Measurements from ENCODE around the gene ADIG. TPM values are rescaled to one million over a fixed set of nuclear protein-coding genes. Genes with fewer than 3 reads are reported as not detected.
"Not testable (repeated sequence)": the region's sequence is repeated elsewhere in the genome, so short reads cannot be mapped to it uniquely, and the experiment has no call there.

ADIG gene
- polyA plus RNA-seq, 1 donor = not detected

DNA sequence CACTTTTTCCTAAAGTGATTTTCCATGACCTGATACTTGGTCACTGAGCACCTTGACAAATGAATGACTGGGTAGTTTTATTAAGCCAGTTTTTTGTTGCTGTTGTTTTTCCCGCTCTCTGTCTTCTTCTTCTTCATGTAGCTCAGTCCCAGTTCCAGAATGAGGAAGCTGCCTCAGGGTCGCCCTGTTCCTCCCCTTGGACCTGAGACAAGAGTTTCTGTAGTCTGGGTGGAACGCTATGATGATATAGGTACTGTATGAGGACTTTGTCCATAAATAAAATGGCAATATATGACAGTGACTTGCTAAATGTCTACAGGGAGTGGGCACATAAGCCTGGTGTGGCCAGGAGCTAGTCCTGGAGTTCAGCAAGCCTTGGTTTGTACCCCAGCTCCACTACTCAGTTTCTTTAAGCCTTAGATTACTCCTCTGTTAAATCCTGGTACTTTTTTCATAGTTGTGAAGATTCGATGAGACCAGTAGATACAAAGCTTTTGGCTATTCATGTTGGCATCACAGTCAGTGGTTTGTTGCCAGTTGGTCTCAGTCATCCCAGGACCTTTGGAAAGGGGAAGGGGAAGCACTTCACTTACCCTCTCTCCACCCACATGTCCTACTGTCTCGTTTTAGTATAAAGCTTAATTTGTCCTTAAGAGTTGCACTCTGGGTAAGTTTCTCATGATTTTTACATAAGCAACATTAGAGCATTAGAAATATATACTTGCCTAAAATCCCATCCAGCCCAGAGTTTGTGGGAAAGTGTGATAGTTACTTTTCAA lies 11.1 kb upstream of the ADIG start:
- no peak for DNase-seq (ENCODE audit: low read depth)

DNA sequence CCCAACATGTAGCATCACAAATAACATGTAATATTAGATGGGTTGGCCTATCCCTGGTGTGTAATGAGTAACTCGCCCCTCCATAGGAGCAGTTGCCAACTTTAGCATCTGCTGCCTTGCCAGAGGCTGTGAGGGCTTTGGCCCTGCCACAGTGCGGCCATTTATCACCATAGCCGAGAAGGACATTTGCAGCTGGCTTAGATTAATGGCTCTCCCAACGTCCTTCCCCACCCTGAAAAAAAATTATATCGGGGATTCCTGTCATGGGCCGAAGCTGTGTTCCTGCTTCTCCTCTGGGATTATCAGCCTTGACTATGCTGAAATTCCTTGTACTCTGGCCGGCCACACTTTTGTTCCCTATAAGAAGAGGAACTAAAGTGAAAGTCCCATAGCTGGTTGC lies 7.6 kb upstream of the ADIG start:
- no peak for DNase-seq (ENCODE audit: low read depth)

DNA sequence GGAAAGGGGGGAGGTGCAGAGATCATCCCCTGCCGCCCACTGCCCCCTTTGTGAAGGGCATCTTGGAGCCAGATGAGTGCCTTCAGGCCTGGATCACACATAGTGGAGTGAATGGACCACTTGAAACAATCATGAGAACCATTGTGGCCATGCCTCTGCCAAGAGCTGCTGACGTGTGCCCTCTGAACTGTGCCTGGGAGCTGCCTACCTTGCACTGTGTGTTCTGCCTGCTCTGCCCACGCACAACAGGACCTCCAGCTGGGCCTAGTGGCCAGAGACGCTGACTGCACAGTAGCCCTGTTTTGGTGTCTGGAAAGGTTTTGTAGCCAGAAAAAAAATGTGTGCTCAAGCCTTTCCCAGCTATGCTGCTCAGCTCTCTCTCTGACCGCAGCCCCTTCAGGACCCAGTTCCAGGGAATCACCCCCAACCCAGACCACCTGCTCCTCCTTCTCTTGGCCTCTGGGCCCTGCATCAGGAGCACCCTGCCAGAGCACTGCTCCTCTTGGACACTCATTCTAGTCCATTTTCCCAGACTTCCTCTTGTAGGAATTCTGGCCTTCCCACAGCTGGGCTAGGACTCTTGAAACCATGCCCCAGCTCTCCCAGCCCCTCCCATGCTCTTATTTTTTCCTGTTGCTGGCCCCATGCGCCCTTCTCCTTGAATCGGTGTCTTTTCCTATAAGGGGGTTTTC lies 1.6 kb upstream of the ADIG start:
- DNase-seq (ENCODE audit: low read depth) = no peak

DNA sequence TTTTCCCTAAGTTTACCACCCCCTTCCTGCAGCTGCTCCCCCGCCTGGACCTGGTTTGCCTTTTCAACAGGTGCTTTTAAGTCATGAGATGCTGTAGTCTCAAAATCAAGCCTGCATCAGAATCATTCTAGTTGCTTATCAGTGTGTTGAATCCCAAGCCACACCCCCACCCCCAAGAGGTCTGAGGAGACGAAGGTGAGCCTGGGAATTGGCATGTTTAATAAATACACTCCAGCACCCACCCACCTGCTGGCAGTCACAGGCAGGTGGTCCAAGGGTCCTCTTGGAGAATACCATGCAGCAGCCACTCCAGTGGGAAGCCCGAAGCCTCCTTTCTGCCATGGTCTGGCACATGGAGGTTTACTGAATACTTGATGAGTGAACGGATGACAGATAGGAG lies 1.1 kb upstream of the ADIG start:
- DNase-seq (ENCODE audit: low read depth) = no peak

DNA sequence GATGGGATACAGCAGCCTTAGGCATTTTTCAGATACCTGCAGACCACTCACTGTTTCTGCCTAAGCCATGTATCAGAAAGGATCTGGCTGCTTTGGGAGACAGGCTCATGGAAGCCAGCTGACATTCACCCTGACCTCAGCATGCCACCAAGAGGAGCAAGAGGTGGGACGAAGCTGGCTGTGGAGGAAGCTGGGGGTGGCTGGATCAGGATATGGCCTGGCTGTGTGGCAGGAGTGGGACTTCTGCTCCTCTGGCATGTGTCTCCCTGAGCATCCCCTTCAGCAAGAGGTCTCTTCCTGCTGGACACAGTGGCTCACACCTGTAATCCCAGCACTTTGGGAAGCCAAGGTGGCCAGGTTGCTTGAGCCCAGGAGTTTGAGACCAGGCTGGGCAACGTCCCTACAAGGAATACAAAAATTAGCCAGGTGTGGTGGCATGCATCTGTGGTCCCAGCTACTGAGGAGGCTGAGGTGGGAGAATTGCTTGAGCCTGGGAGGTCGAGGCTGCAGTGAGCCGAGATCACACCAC lies 897 bp downstream of the ADIG start:
- no peak for DNase-seq (ENCODE audit: low read depth)

DNA sequence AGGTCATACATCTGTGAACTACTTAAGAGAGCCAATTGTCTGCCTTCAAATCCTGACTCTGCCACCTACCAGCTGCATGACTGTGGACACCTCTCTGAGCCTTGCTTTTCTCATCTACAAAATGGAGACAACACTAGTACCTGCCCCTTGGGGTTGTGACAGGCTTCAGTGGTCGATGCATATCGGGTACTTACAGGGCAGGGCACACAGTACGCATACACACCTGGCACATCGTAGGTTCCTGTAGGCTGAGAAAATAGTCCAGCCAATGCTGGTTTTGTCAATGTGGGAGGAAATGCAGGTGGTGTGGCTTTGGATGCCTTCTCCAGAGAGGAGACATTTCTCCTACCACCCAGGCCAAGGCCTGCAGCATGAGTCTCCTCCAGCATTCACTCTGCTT lies 2.3 kb downstream of the ADIG start:
- no peak for DNase-seq (ENCODE audit: low read depth)

DNA sequence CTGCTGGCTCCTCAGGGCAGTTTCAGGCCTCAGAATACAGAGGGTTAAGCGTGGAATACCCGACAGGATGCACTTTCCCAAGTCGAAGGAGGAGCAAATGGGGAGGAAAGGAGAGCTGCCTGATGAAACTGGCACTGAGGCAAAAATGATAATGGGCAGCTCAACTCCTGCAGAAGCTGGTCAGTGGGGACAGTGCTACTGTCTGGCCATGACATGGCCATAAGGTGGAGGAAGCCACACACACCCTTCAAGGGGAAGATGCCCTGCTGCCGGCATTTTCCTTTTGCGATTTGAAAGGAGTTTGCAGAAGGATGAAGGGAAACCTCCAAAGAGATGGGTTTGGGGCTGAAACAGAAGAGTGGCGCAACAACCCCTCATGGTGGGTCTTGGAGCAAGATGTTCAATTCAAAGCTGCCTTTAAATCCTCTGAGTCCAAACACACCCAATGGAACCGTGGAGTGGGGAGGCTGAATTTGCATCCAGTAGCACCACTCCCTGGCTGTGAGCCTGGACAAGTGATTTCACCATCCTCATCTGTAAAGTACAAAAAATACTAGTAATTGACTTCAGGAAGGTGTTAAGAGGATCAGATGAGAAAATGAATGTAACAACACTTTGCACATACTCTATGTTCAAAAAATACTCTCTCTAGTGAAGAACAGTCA lies 3.2 kb downstream of the ADIG start:
- DNase-seq (ENCODE audit: low read depth) = no peak

DNA sequence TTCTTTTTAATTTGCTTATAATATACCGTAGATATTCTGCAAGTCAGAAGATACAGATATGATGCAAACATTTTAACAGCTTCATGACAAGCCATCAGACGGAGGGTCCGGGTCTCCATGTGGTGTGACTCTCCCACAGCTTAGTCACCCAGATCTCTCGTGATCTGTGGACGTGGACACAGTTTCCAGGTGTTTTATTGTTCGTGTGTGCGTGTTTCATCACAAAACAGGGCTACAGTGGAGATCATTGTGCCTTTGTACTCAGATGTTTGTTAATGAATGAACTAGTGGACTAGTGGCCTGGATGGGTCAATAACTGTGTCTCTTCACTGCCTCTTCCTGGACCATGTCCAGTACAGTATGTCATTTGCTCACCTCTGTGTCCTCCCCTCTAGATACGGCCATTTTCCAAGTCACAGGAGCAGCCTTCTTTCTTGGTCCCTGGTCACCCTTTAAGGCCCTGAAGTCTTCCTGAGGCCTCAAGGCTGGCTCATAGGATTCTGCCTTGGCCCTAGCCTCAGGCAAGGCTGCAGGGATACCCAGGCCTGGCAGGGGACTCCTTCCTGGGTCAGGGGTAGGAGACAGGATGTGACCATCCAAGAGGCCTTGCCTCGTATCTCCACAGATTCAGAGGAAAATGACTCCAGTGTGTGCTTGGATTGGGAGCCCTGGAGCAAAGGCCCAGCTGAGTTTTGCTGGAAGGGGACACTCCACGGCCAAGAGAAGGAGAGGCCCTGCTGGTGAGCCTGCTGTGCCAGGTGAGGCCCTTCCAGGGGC lies 4.6 kb downstream of the ADIG start:
- no peak for DNase-seq (ENCODE audit: low read depth)

DNA sequence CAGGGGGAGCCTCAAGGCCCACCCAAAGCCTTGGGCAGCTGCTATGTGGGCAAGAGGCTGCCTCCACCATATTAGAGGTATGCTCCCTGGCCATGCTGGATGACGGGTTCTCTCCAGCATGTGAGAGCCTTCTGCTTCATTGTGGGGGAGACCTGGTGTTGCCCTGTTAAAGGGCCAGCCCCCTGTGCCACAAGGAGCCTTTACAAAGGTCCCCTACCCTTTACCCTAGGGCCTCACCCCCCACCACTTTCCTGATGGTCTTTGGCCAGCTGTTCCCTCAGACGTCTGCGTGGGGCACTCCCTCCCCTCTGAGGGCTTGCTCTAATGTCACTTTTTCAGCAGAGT lies 5.2 kb downstream of the ADIG start:
- DNase-seq (ENCODE audit: low read depth) = no peak

DNA sequence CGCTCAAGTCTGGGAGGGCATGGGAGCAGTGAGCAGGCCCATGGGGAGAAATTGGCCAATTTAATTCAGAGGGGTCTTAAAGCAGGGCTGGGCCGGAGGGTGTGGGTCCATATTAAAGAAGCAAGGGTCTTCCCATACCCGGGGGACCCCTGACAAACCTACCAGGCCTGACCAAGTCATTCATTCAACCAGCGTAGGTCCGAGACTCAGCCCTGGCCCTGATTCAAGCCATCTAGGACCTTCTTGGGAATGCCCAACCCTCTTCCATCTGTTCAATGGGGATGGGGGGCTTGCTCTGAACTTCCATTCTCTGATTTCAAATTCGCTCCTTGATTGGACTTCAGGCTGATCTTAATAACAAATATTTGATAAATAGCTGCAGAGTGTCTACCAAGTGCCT lies 7.3 kb downstream of the ADIG start:
- DNase-seq (ENCODE audit: low read depth) = no peak

DNA sequence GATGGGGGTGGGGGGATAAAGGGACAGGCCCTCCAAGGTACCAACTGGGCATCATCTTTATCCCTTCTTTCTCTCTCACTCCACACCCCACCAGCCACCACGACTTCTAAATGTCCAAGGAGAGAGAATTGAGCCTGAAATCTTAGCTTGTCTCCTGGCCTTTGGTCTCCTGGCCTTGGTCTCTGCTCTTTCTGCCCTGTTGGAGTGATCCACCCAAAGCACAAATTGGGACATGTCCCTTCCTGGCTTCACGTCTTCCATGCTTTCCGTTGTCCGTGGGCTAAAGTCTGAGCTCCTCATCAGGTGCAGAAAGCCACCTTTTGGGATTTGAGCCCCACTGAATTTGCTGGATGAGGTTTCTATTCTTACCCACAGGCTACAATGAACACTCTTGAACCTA lies 8.4 kb downstream of the ADIG start:
- DNase-seq (ENCODE audit: low read depth) = no peak

DNA sequence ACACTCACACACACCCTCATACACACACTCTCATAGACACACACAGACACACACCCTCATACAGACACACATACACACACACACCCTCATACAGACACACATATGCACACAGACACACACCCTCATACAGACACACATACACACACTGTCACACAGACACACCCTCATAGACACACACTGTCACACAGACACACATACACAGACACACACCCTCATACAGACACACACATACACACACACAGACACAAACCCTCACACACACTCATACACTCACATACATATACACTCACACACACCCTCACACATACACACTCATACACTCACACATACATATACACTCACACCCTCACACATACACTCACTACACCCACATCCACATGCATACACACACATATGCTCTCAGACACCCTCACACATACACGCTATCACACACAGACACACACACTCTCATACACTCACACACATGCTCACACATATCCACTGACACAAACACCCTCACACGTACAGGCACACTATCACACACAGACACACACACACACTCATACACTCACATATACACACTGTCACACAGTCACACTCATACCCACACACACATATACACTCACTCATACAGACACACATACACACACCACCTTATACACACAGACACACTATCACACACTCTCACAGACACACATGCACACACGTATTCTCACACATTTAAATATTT lies 9.1 kb downstream of the ADIG start:
- no peak for DNase-seq (ENCODE audit: low read depth)

DNA sequence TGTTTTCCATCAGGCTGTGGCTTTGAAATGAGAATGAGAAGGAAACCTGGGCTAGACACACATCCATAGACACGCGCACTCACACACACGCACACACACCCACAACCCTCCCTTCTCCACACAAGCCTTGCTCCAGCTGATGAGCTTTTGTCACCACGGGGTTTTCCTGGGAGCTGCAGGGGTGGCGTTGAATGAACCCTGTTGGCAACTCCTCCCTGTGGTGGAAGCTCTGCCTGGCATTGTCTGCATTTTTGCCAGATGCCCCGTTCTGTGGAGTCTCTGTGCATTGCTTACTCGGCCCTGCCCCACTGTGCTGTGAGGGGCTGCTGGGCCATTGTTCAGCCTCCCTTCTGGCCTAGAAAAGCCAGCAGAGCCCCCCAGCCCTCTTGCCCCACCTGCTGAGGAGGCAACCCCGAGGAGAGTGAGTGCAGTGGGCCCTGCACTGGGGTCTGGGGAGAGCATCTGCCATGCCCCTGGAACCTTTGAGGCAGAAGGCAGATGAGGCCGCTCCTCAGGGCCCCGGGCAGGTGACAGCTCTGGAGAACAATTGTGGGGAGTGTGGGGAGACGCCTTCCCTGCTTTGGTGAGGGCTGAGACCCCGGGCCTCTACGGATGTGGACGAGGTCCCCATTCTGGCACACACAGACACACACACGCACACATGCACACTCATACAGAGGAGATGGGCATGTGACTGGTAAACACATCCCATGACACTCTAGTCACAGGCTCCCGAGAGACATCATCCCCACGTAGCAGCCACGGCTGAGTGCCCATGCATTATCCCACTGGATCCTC lies 9.9 kb downstream of the ADIG start:
- DNase-seq (ENCODE audit: low read depth) = no peak

DNA sequence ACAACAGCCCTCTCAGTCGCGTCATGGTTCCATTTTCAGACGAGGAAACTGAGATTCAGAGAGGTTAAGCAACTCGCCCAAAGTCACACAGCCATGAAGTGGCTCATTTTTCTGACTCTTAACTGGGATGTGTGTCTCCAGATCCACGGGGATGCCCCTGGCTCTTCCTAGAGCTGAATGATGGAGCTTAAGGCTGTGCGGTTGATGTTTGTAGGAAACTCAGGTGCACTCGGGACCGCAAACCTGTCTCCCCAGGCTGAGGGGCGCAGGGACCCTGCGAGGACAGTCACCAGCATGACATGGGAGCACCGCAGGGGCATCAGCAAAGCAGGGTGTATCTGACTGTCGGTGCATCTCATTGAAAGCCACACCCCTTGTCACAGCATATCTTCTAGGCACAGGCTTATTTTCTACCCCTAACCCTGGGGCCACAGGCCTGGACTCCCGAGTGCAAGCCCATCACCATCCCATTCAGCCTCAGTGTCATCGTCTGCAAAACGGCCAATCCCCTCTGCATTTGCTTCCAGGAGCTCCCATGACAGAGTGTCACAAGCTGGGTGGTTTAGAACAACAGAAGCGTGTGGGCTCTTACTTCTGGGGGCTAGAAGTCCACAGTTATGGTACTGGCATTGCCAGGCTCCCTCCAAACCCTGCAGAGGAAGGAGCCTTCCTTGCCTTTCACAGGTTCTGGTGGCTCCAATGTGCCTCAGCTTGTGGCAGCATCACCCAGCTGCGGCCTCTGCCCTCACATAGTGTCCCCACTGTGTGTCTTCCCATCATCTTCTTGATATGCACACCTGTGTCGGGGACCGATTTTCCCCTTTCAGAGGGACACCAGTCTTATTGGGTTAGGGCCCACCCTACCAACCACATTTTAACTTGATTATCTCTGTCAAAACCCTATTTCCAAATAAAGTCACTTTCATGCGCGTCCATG lies 10.7 kb downstream of the ADIG start:
- no peak for DNase-seq (ENCODE audit: low read depth)

DNA sequence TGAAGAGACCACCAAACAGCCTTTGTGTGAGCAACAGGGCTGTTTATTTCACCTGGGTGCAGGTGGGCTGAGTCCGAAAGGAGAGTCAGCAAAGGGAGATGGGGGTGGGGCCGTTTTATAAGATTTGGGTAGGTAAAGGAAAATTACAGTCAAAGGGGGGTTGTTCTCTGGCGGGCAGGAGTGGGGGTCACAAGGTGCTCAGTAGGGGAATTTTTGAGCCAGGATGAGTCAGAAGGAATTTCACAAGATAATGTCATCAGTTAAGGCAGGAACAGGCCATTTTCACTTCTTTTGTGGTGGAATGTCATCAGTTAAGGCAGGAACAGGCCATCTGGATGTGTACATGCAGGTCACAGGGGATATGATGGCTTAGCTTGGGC lies 11.4 kb downstream of the ADIG start:
- DNase-seq (ENCODE audit: low read depth) = not testable (repeated sequence)

DNA sequence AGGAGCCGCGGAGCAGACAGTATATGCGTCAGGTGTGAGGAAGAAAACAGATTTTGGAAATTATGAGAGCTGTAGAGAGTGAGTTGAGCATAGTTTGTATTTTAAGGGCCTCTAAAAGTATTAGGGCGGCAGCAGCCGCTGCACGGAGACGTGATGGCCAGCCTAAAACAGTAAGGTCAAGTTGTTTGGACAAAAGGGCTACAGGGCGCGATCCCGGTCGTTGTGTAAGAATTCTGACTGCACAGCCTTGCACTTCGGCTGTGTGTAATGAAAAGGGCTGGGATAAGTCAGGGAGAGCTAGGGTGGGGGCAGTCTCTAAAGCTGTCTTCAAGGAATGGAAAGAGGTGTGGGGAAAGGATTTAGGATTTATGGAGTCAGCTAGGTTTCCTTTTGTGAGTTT lies 13.3 kb downstream of the ADIG start:
- DNase-seq (ENCODE audit: low read depth) = not testable (repeated sequence)

DNA sequence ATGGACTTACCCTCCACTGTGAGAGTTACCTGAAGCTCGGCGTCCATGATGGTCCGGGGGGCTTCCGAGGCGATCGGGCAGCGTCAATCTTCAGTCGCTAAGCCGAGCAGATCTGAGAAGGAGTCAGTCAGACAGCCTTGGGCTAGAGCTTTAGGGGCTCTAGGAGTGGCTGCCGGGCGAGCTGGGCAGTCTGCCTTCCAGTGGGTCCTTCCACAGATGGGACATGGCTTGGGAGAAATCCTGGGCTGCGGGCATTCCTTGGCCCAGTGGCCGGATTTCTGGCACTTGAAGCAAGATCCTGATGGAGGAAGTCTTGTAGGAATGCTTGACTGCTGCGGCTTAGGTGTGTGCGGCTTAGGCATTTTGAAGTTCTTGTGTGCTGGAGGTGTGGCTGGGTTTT lies 14.9 kb downstream of the ADIG start:
- not testable (repeated sequence) for DNase-seq (ENCODE audit: low read depth)

DNA sequence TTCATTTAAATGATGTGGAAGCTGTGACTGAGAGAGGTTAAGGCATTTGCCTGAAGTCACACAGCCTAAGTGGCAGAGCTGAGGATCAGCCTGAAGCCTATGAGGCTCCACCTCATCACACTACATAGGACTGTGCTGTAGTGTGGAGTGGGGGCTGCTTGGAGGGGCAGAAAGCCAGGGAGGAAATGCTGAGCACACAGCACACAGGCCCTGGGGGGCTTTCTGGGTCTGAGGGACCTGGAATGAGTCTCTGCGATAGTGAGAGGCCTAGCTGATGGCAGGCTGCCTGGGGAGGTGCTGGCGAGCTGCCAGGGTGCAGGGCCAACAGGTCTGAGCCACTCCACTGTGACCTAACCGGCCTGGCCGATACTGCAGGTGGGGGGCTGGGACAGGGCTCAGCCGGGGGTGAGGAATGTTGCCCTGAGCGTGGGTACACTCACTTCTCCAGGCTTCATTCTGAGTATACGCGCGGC lies 18.4 kb downstream of the ADIG start:
- DNase-seq (ENCODE audit: low read depth) = no peak

DNA sequence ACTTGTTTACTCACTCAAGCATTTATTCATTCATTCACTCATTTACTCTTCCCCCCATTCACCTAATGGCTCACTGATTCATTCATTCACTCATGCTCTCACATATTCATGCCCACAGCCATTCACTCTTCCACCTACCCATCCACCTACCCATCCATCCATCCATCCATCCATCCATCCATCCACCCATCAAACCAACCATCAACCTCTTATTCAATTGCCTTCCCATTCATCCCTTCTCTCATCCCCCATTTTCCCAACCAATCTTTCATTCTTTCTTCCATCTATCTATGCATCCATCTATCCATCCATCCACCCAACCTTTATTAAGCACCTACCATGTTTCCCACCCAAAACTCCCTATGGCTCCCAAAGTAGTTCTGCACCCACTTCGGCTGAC lies 19.1 kb downstream of the ADIG start:
- DNase-seq (ENCODE audit: low read depth) = no peak

Data from forelimb muscle (tissue), 1 donor.